22Rv1 (cell line): Measurements from ENCODE around the gene FREY1.

Experiments
- ZFX ChIP-seq: fragments of 450-650 bp; IDR thresholded peaks from 2 replicates; pipeline ENCODE4 v1.6.1; 2017; ENCODE audit warnings: antibody characterized with exemption, borderline replicate concordance
- TF ChIP-seq, protein P1 (sequence below): fragments of 450-650 bp; IDR thresholded peaks from 2 replicates; pipeline ENCODE4 v1.5.1; 2017; ENCODE audit warnings: mild to moderate bottlenecking

DNA sequence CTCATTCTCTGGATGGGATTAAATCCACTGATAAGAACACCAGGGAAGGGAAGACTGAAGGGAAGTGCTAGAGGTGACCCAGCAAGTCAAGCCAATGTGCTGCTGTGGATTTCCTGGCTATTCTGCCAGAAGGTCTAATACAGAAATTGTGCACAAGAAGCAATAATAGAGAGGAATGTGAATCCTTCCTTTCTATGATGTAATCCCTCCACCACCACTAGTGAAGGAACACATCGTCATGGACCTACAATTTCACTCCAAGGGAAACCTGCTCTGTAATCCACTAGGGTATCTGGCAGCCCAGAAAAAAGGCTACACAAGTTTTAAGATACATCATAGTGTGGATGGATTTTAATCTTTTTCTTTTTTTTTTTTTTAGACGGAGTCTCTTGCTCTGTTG lies 32.8 kb upstream of the FREY1 start:
- TF ChIP-seq, protein P1, sequence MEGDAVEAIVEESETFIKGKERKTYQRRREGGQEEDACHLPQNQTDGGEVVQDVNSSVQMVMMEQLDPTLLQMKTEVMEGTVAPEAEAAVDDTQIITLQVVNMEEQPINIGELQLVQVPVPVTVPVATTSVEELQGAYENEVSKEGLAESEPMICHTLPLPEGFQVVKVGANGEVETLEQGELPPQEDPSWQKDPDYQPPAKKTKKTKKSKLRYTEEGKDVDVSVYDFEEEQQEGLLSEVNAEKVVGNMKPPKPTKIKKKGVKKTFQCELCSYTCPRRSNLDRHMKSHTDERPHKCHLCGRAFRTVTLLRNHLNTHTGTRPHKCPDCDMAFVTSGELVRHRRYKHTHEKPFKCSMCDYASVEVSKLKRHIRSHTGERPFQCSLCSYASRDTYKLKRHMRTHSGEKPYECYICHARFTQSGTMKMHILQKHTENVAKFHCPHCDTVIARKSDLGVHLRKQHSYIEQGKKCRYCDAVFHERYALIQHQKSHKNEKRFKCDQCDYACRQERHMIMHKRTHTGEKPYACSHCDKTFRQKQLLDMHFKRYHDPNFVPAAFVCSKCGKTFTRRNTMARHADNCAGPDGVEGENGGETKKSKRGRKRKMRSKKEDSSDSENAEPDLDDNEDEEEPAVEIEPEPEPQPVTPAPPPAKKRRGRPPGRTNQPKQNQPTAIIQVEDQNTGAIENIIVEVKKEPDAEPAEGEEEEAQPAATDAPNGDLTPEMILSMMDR, result no peak
- no peak for TF ChIP-seq ZFX
